H1 (cell line): Measurements from ENCODE around the gene SH2D1B. TPM values are rescaled to one million over a fixed set of nuclear protein-coding genes. Genes with fewer than 3 reads are reported as not detected.

Source experiments
- CTCF ChIA-PET: fragments of 300-600 bp; sonication (Branson Sonifier 250); formaldehyde crosslinking; loops from one replicate; lab custom pipeline; 2021; ENCODE audit not compliant: partially characterized antibody; lab: Charles Lee
- POLR2A ChIA-PET: fragments of 300-600 bp; sonication (Branson Sonifier 250); formaldehyde crosslinking; loops from one replicate; lab custom pipeline; 2021; ENCODE audit warnings: inconsistent platforms; ENCODE audit not compliant: partially characterized antibody; lab: Charles Lee
- DNase-seq, 2 experiments: peaks; one replicate each; pipeline versions ENCODE4 v3.0.0 to v3.0.0-alpha.2; 2010 to 2022; ENCODE audit warnings: low spot score in 2 of 2, low read depth in 1 of 2, mixed read lengths in 1 of 2
- FAIRE-seq: peaks from 2 replicates; lab custom pipeline; 2011; peaks lifted over from hg19 to GRCh38; lab: Jason Lieb, UNC
- H2AFZ ChIP-seq: 2 replicates; pipeline ENCODE4 v1.8.1; 2012; ENCODE audit warnings: low read length, inconsistent platforms
- H2AK5ac ChIP-seq: 2 replicates; pipeline ENCODE4 v1.6.1; 2013; ENCODE audit warnings: low read depth, low read length
- H2BK120ac ChIP-seq: replicated peaks from 2 replicates; pipeline ENCODE3; 2013; ENCODE audit warnings: low read depth, low read length, inconsistent platforms
- H2BK12ac ChIP-seq: 2 replicates; pipeline ENCODE4 v1.6.1; 2013; ENCODE audit warnings: low read depth, low read length
- H2BK15ac ChIP-seq: 2 replicates; pipeline ENCODE4 v1.6.1; 2013; ENCODE audit warnings: low read length
- H2BK20ac ChIP-seq: 2 replicates; pipeline ENCODE4 v1.6.1; 2013; ENCODE audit warnings: low read length
- H2BK5ac ChIP-seq: 2 replicates; pipeline ENCODE4 v1.6.1; 2013; ENCODE audit warnings: low read depth, low read length
- H3K14ac ChIP-seq: 2 replicates; pipeline ENCODE4 v1.6.1; 2013; ENCODE audit warnings: inconsistent platforms; ENCODE audit not compliant: insufficient read length
- H3K18ac ChIP-seq: 2 replicates; pipeline ENCODE4 v1.6.1; 2013; ENCODE audit warnings: low read length; ENCODE audit errors: extremely low read depth
- H3K23ac ChIP-seq: 2 replicates; pipeline ENCODE4 v1.6.1; 2013; ENCODE audit warnings: inconsistent platforms; ENCODE audit not compliant: insufficient read length
- H3K23me2 ChIP-seq: 2 replicates; pipeline ENCODE4 v1.6.1; 2013; ENCODE audit warnings: low read depth, low read length
- H3K27ac ChIP-seq: 2 replicates; pipeline ENCODE4 v1.6.1; 2011; ENCODE audit warnings: low read depth, low read length, inconsistent platforms
- H3K27me3 ChIP-seq, 4 experiments: replicated peaks in 1 of 4; 1 replicate in 1 of 4; 2 replicates in 3 of 4; pipeline versions ENCODE4 v1.6.1 to v1.8.1; 2011 to 2013; ENCODE audit warnings: low read length in 3 of 4, mild to moderate bottlenecking in 3 of 4, inconsistent platforms in 2 of 4, mixed read lengths in 2 of 4, moderate library complexity in 1 of 4; ENCODE audit not compliant: control insufficient read depth in 3 of 4, insufficient read depth in 3 of 4; ENCODE audit errors: extremely low read depth in 1 of 4
- H3K36me3 ChIP-seq, 4 experiments: 2 replicates each; pipeline versions ENCODE4 v1.6.1 to v1.8.1; 2011 to 2013; ENCODE audit warnings: mild to moderate bottlenecking in 4 of 4, low read length in 3 of 4, moderate library complexity in 2 of 4, control low read depth in 1 of 4, inconsistent platforms in 1 of 4; ENCODE audit not compliant: insufficient read depth in 4 of 4, control insufficient read depth in 2 of 4
- H3K4ac ChIP-seq: replicated peaks from 2 replicates; pipeline ENCODE3; 2013; ENCODE audit warnings: low read length, low read depth, mixed read lengths, inconsistent platforms; ENCODE audit not compliant: insufficient read length
- H3K4me1 ChIP-seq, 4 experiments: replicated peaks in 1 of 4; 1 replicate in 1 of 4; 2 replicates in 3 of 4; pipeline versions ENCODE4 v1.6.1 to v1.8.1; 2011 to 2013; ENCODE audit warnings: low read length in 3 of 4, inconsistent platforms in 2 of 4, mixed read lengths in 1 of 4; ENCODE audit not compliant: insufficient read depth in 4 of 4, control insufficient read depth in 3 of 4
- H3K4me2 ChIP-seq, 2 experiments: 2 replicates each; pipeline versions ENCODE4 v1.6.1 to v1.8.1; 2011 to 2013; ENCODE audit warnings: low read depth in 2 of 2, low read length in 2 of 2, control low read depth in 1 of 2, inconsistent platforms in 1 of 2, mild to moderate bottlenecking in 1 of 2; ENCODE audit not compliant: insufficient read depth in 1 of 2
- H3K4me3 ChIP-seq, 4 experiments: fragments of 200-600, 300-600 bp in 1 of 4; sonication (generic), shearing (Covaris generic), sonication (Bioruptor Twin) in 1 of 4; 2 replicates each; pipeline versions ENCODE4 v1.5.1 to v1.8.1; 2011 to 2016; ENCODE audit warnings: low read length in 4 of 4, low read depth in 3 of 4, control low read depth in 2 of 4, inconsistent platforms in 2 of 4, mild to moderate bottlenecking in 2 of 4, mixed read lengths in 1 of 4, moderate library complexity in 1 of 4; ENCODE audit not compliant: insufficient read depth in 2 of 4; ENCODE audit errors: extremely low read depth in 1 of 4
- H3K56ac ChIP-seq: replicated peaks from 2 replicates; pipeline ENCODE3; 2013; ENCODE audit warnings: low read depth, mild to moderate bottlenecking, mixed read lengths, low read length, inconsistent platforms; ENCODE audit not compliant: insufficient read length
- H3K79me1 ChIP-seq: 2 replicates; pipeline ENCODE4 v1.6.1; 2013; ENCODE audit warnings: low read depth, low read length, control low read depth
- H3K79me2 ChIP-seq, 2 experiments: 2 replicates each; pipeline versions ENCODE4 v1.6.1 to v1.8.1; 2012 to 2013; ENCODE audit warnings: low read length in 2 of 2, mild to moderate bottlenecking in 2 of 2, inconsistent platforms in 1 of 2; ENCODE audit not compliant: insufficient read depth in 2 of 2, control insufficient read depth in 1 of 2
- H3K9ac ChIP-seq, 4 experiments: replicated peaks in 1 of 4; 1 replicate in 1 of 4; 2 replicates in 3 of 4; pipeline versions ENCODE4 v1.6.1 to v1.8.1; 2011 to 2013; ENCODE audit warnings: low read depth in 3 of 4, low read length in 3 of 4, control low read depth in 2 of 4, mild to moderate bottlenecking in 2 of 4, moderate library complexity in 2 of 4, inconsistent platforms in 1 of 4; ENCODE audit errors: extremely low read depth in 1 of 4
- H3K9me3 ChIP-seq, 2 experiments: 2 replicates each; pipeline versions ENCODE4 v1.6.1 to v1.8.1; 2012 to 2013; ENCODE audit warnings: mild to moderate bottlenecking in 2 of 2, moderate library complexity in 2 of 2, control low read depth in 1 of 2, inconsistent platforms in 1 of 2, low read depth in 1 of 2, low read length in 1 of 2, mixed read lengths in 1 of 2; ENCODE audit not compliant: insufficient read depth in 2 of 2
- H4K20me1 ChIP-seq, 2 experiments: replicated peaks in 1 of 2; 2 replicates each; pipeline versions ENCODE3 to v1.8.1; 2011 to 2013; ENCODE audit warnings: inconsistent platforms in 2 of 2, low read length in 2 of 2, mild to moderate bottlenecking in 1 of 2; ENCODE audit not compliant: insufficient read depth in 2 of 2, control insufficient read depth in 1 of 2
- H4K5ac ChIP-seq: 2 replicates; pipeline ENCODE4 v1.6.1; 2013; ENCODE audit warnings: low read length, low read depth, mixed read lengths, inconsistent platforms; ENCODE audit not compliant: insufficient read length
- H4K8ac ChIP-seq: 2 replicates; pipeline ENCODE4 v1.8.0; 2013; ENCODE audit warnings: mild to moderate bottlenecking, moderate library complexity, low read length, inconsistent platforms; ENCODE audit not compliant: insufficient read depth; ENCODE audit errors: extremely low read depth
- H4K91ac ChIP-seq: replicated peaks from 2 replicates; pipeline ENCODE3; 2013; ENCODE audit warnings: low read length, mixed read lengths, inconsistent platforms; ENCODE audit not compliant: insufficient read length
- JUN ChIP-seq: IDR thresholded peaks from 2 replicates; pipeline ENCODE4 v1.6.1; 2011; ENCODE audit warnings: low read depth, mild to moderate bottlenecking, improper control_type of control experiment, low read length
- JUND ChIP-seq: IDR thresholded peaks from 2 replicates; pipeline ENCODE4 v1.6.1; 2011; ENCODE audit warnings: mild to moderate bottlenecking, improper control_type of control experiment, low read length
- POLR2A ChIP-seq, 2 experiments: IDR thresholded peaks; 1 replicate in 1 of 2; 2 replicates in 1 of 2; pipeline ENCODE4 v1.6.1; 2011; ENCODE audit warnings: low read depth in 2 of 2, low read length in 2 of 2, mild to moderate bottlenecking in 2 of 2; ENCODE audit errors: control extremely low read depth in 1 of 2
- RAD21 ChIP-seq, 2 experiments: IDR thresholded peaks in 1 of 2; conservative IDR thresholded peaks in 1 of 2; 2 replicates each; pipeline ENCODE4 v1.6.1; 2011; ENCODE audit warnings: low read depth in 2 of 2, low read length in 2 of 2, improper control_type of control experiment in 1 of 2, inconsistent platforms in 1 of 2, mild to moderate bottlenecking in 1 of 2, moderate library complexity in 1 of 2
- WGBS, 2 experiments: shearing (Covaris generic) in 1 of 2; methylation state at CpG; one replicate each; pipeline versions ENCODE4 v1.1.6 to v1.1.7; 2013 to 2015; ENCODE audit warnings: low lambda C conversion rate in 2 of 2, mixed read lengths in 2 of 2, inconsistent platforms in 1 of 2, low coverage in 1 of 2, missing lambda C conversion rate in 1 of 2; ENCODE audit not compliant: insufficient replicate concordance in 2 of 2, insufficient coverage in 1 of 2, insufficient read length in 1 of 2; ENCODE audit errors: extremely low coverage in 1 of 2, missing lambda C conversion rate in 1 of 2; 5-methylcytosine and 5-hydroxymethylcytosine counted together
- polyA plus RNA-seq, 7 experiments: library from polyadenylated mRNA; depleted of rRNA in 3 of 7; stranded (reverse) in 5 of 7; unstranded in 2 of 7; fragments of >200 nt in 5 of 7; fragments of 200-250 nt in 2 of 7; gene quantifications; 1 replicate in 5 of 7; 2 replicates in 1 of 7; 4 replicates in 1 of 7; pipeline versions ENCODE4 v1.2.1 to v1.2.3, GENCODE V29; 2011 to 2013; ENCODE audit warnings: missing spikeins in 2 of 7, mixed read lengths in 2 of 7
- total RNA-seq: library from RNA; stranded (reverse); fragmentation: NEBNext Ultra II Directional; extraction: Animal tissue kit (Norgen Biotek cat#: 25700); gene quantifications from 2 replicates; pipeline ENCODE4 v1.2.1, GENCODE V29; 2021

SH2D1B gene
- total and polyA plus RNA-seq, 2 of the 8 experiments (the other 6 are each of a cell fraction or from before 2014, with no cell fraction given) = not detected

DNA sequence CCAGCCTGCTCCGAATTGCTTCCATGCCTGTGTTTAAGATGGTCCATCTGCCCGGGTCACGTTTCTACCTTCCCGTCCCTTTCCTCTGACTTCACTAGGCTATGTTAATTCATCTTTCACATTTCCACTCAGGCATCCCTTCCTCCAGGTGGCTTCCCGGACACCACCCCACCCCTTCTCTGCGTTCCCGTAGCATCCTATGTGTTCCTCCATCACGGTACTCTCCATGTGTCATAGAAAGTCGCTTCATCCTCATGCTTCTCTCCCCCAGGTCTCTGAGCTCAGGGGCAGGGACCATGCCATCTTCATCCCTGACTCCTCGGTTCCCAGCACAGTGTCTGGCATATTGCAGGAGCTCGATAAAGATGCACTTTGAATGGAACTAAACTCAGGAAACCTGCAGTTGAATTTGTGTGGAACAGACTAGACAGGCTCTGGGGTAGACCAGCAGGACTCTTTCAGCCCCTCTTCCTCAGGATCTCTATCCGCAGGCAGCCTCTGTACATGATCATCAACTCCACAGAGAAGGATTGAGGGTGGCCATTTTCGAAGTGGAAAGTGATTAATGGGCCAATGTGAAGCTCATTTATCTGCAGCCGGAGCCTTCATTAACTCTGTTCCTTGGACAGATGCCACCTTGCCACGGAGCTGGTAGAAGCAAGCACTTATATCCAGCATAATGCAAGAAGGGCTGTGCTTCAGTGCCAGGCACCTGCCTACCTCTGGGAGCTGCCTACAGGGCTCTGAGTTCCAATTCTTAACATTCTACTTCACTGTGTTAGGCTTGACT lies 21.3 kb downstream of the SH2D1B start:
- no peaks in the 10 kb centered on the region for H3K27me3 ChIP-seq
- no peak overlapping the region for H3K56ac ChIP-seq
- H3K27ac ChIP-seq = no peak overlapping the region
- H3K4me3 ChIP-seq = no peak overlapping the region
- H3K23me2 ChIP-seq = no peaks in the 10 kb centered on the region
- ChIA-PET POLR2A (interaction anchor here (0.6 to 1.3 kb wide), 3 partner anchors 9 to 490 kb away, joined by 3 read pairs; partner anchors contain the start of genes C1orf226 and NOS1AP), CTCF (interaction anchor here (1.0 to 6.4 kb wide), 21 partner anchors 8 to 485 kb away, joined by 3 to 46 read pairs (median 6); partner anchors contain the start of gene C1orf226)
- no peak overlapping the region for H4K91ac ChIP-seq
- peak in 1 of 2 experiments; percentile 13 for DNase-seq
- no peak overlapping the region for H3K4me2 ChIP-seq
- H2AK5ac ChIP-seq = no peak overlapping the region
- H2BK5ac ChIP-seq = no peak overlapping the region
- no peak overlapping the region for H3K4ac ChIP-seq
- H2BK12ac ChIP-seq = no peak overlapping the region
- H4K20me1 ChIP-seq = no peaks in the 10 kb centered on the region
- no peak overlapping the region for H2AFZ ChIP-seq
- H2BK15ac ChIP-seq = peak overlapping the region; percentile 18; the same call in 1 of the 2 replicates
- H2BK120ac ChIP-seq = no peak overlapping the region
- WGBS, 2 experiments = 83% methylated on average over 14 of the region's 15 CpGs; no CpG with 5 or more reads in 1 of the 2 experiments
- no peaks in the 10 kb centered on the region for H3K36me3 ChIP-seq
- H2BK20ac ChIP-seq = no peak overlapping the region
- H3K79me2 ChIP-seq = no peaks in the 10 kb centered on the region
- no peak overlapping the region for H4K8ac ChIP-seq
- no peak overlapping the region for H3K9ac ChIP-seq
- H3K23ac ChIP-seq = no peak overlapping the region
- no peaks in the 10 kb centered on the region for H3K9me3 ChIP-seq
- FAIRE-seq = no peak
- H3K14ac ChIP-seq = no peak overlapping the region
- H3K79me1 ChIP-seq = no peaks in the 10 kb centered on the region
- H3K4me1 ChIP-seq = peaks cover 0 to 6% (median 1%) of the 10 kb centered on the region in 4 experiments; a peak in 4 of 7 replicates
- no peak overlapping the region for H4K5ac ChIP-seq
- no peak overlapping the region for H3K18ac ChIP-seq
- TF ChIP-seq POLR2A (IDR thresholded peaks at IDR 0.05; ENCODE audit: control extremely low read depth in 1 of 2, low read depth in 2 of 2, low read length in 2 of 2) = no peak
- no peak for TF ChIP-seq JUN
- TF ChIP-seq RAD21 (IDR thresholded peaks at IDR 0.05 in 1 of 2, conservative IDR thresholded peaks at IDR 0.05 in 1 of 2; ENCODE audit: low read depth in 2 of 2, low read length in 2 of 2) = no peak
- no peak for TF ChIP-seq JUND
